H9 (cell line): ENCODE measurements around the gene RAB27B. TPM values are rescaled to one million over a fixed set of nuclear protein-coding genes. Genes with fewer than 3 reads are reported as not detected.

ENCODE experiments used
- DNase-seq: peaks from one replicate; pipeline ENCODE4 v3.0.0-alpha.2; 2017
- H2AFZ ChIP-seq: one replicate; pipeline ENCODE4 v1.6.1; 2013; ENCODE audit warnings: mild to moderate bottlenecking, low read length, control low read depth, moderate library complexity
- H2AK5ac ChIP-seq: 2 replicates; pipeline ENCODE4 v1.6.1; 2013; ENCODE audit warnings: low read length, control low read depth, mixed read lengths; ENCODE audit not compliant: insufficient read length
- H2BK120ac ChIP-seq: one replicate; pipeline ENCODE4 v1.6.1; 2013; ENCODE audit warnings: low read depth, mild to moderate bottlenecking, low read length, control low read depth, inconsistent platforms; ENCODE audit not compliant: poor library complexity, severe bottlenecking
- H2BK12ac ChIP-seq: 2 replicates; pipeline ENCODE4 v1.6.1; 2013; ENCODE audit warnings: low read length, control low read depth, mixed read lengths, low read depth; ENCODE audit not compliant: insufficient read length
- H2BK15ac ChIP-seq: 2 replicates; pipeline ENCODE4 v1.6.1; 2013; ENCODE audit warnings: low read depth, low read length, control low read depth
- H2BK20ac ChIP-seq: one replicate; pipeline ENCODE4 v1.6.1; 2013; ENCODE audit warnings: low read depth, mild to moderate bottlenecking, low read length, control low read depth, inconsistent platforms; ENCODE audit not compliant: poor library complexity, severe bottlenecking
- H2BK5ac ChIP-seq: 2 replicates; pipeline ENCODE4 v1.6.1; 2013; ENCODE audit warnings: low read length, control low read depth, mixed read lengths; ENCODE audit not compliant: insufficient read length
- H3K14ac ChIP-seq: 2 replicates; pipeline ENCODE4 v1.6.1; 2013; ENCODE audit warnings: low read length, control low read depth; ENCODE audit not compliant: insufficient read depth
- H3K18ac ChIP-seq: 2 replicates; pipeline ENCODE4 v1.6.1; 2013; ENCODE audit warnings: low read depth, mild to moderate bottlenecking, mixed read lengths, low read length, control low read depth; ENCODE audit not compliant: insufficient read length
- H3K23ac ChIP-seq: 2 replicates; pipeline ENCODE4 v1.6.1; 2013; ENCODE audit warnings: low read length, control low read depth, mixed read lengths, low read depth; ENCODE audit not compliant: insufficient read length
- H3K23me2 ChIP-seq: 2 replicates; pipeline ENCODE4 v1.6.1; 2013; ENCODE audit warnings: low read depth, mild to moderate bottlenecking, mixed read lengths, low read length, control low read depth; ENCODE audit not compliant: insufficient read length, poor library complexity, severe bottlenecking
- H3K27ac ChIP-seq: 2 replicates; pipeline ENCODE4 v1.5.1; 2013; ENCODE audit warnings: low read length, control low read depth, mixed read lengths, low read depth; ENCODE audit not compliant: insufficient read length
- H3K27me3 ChIP-seq: 2 replicates; pipeline ENCODE4 v1.6.1; 2013; ENCODE audit warnings: low read length, control low read depth, inconsistent platforms; ENCODE audit not compliant: insufficient read depth
- H3K4ac ChIP-seq: 2 replicates; pipeline ENCODE4 v1.6.1; 2013; ENCODE audit warnings: low read depth, mild to moderate bottlenecking, control low read depth, inconsistent platforms, low read length, moderate library complexity
- H3K4me1 ChIP-seq: 2 replicates; pipeline ENCODE4 v1.6.1; 2013; ENCODE audit warnings: low read length, control low read depth, inconsistent platforms; ENCODE audit not compliant: insufficient read depth
- H3K4me2 ChIP-seq: 2 replicates; pipeline ENCODE4 v1.6.1; 2013; ENCODE audit warnings: low read length, control low read depth, mixed read lengths; ENCODE audit not compliant: insufficient read length, insufficient read depth
- H3K56ac ChIP-seq: 2 replicates; pipeline ENCODE4 v1.6.1; 2013; ENCODE audit warnings: low read depth, mild to moderate bottlenecking, mixed read lengths, low read length, control low read depth; ENCODE audit not compliant: insufficient read length
- H3K79me1 ChIP-seq: 2 replicates; pipeline ENCODE4 v1.6.1; 2013; ENCODE audit warnings: low read depth, mild to moderate bottlenecking, moderate library complexity, low read length, control low read depth, inconsistent platforms; ENCODE audit not compliant: insufficient read depth, poor library complexity, severe bottlenecking
- H3K79me2 ChIP-seq: 2 replicates; pipeline ENCODE4 v1.6.1; 2013; ENCODE audit warnings: low read length, control low read depth, inconsistent platforms; ENCODE audit not compliant: insufficient read depth
- H3K9ac ChIP-seq: 2 replicates; pipeline ENCODE4 v1.6.1; 2013; ENCODE audit warnings: low read length, control low read depth, mixed read lengths; ENCODE audit not compliant: insufficient read length; ENCODE audit errors: extremely low read depth
- H3K9me3 ChIP-seq: one replicate; pipeline ENCODE4 v1.6.1; 2013; ENCODE audit warnings: low read depth, low read length, inconsistent platforms; ENCODE audit not compliant: control insufficient read depth
- H3T11ph ChIP-seq: one replicate; pipeline ENCODE4 v1.6.1; 2013; ENCODE audit warnings: mild to moderate bottlenecking, low read length, control low read depth, inconsistent platforms
- H4K20me1 ChIP-seq: one replicate; pipeline ENCODE4 v1.6.1; 2013; ENCODE audit not compliant: control insufficient read depth, insufficient read length, insufficient read depth
- H4K5ac ChIP-seq: 2 replicates; pipeline ENCODE4 v1.6.1; 2013; ENCODE audit warnings: low read depth, mild to moderate bottlenecking, mixed read lengths, low read length, control low read depth; ENCODE audit not compliant: insufficient read length
- H4K8ac ChIP-seq: replicated peaks from 2 replicates; pipeline ENCODE4 v1.6.1; 2013; ENCODE audit warnings: low read length, control low read depth, mixed read lengths, low read depth; ENCODE audit not compliant: insufficient read length
- H4K91ac ChIP-seq: 2 replicates; pipeline ENCODE4 v1.6.1; 2013; ENCODE audit warnings: low read depth, mild to moderate bottlenecking, moderate library complexity, mixed read lengths, low read length, control low read depth; ENCODE audit not compliant: insufficient read length
- H3K27ac Mint-ChIP-seq, 3 experiments: 2 replicates in 2 of 3; 3 replicates in 1 of 3; pipeline ENCODE4 v1.8.0; 2020 to 2021; ENCODE audit warnings: mixed read lengths in 3 of 3, mild to moderate bottlenecking in 1 of 3, moderate library complexity in 1 of 3
- H3K27me3 Mint-ChIP-seq: 2 replicates; pipeline ENCODE4 v1.8.0; 2021; ENCODE audit warnings: low read depth, mild to moderate bottlenecking, moderate library complexity, mixed read lengths
- H3K36me3 Mint-ChIP-seq, 3 experiments: 2 replicates in 2 of 3; 3 replicates in 1 of 3; pipeline ENCODE4 v1.8.0; 2020 to 2021; ENCODE audit warnings: low read depth in 3 of 3, mixed read lengths in 3 of 3; ENCODE audit not compliant: insufficient read depth in 1 of 3
- H3K4me1 Mint-ChIP-seq, 2 experiments: 2 replicates each; pipeline ENCODE4 v1.8.0; 2020; ENCODE audit warnings: mixed read lengths in 2 of 2
- H3K4me3 Mint-ChIP-seq, 2 experiments: 2 replicates in 1 of 2; 3 replicates in 1 of 2; pipeline ENCODE4 v1.8.0; 2020 to 2021; ENCODE audit warnings: mild to moderate bottlenecking in 2 of 2, mixed read lengths in 2 of 2, moderate library complexity in 1 of 2
- H3K9me3 Mint-ChIP-seq, 2 experiments: 2 replicates in 1 of 2; 3 replicates in 1 of 2; pipeline ENCODE4 v1.8.0; 2020; ENCODE audit warnings: mild to moderate bottlenecking in 2 of 2, mixed read lengths in 2 of 2, moderate library complexity in 1 of 2
- CTCF ChIP-seq: fragments of 200-600 bp; sonication (generic); conservative IDR thresholded peaks from 3 replicates; pipeline ENCODE4 v1.8.0; 2021; ENCODE audit warnings: antibody characterized with exemption, mild to moderate bottlenecking
- WGBS: extraction: QIAGEN DNeasy Blood & Tissue Kit; methylation state at CpG from one replicate; pipeline ENCODE4 v1.1.7; 2013; ENCODE audit warnings: missing lambda C conversion rate, low lambda C conversion rate, mixed read lengths; ENCODE audit not compliant: insufficient read length; ENCODE audit errors: extremely low coverage; 5-methylcytosine and 5-hydroxymethylcytosine counted together
- long read RNA-seq: library from polyadenylated mRNA; unstranded; transcript quantifications from one replicate; pipeline ENCODE4 v2.0.0, GENCODE V29; 2020
- total RNA-seq: library from RNA; stranded (reverse); gene quantifications from 2 replicates; pipeline ENCODE4 v1.2.1, GENCODE V29; 2021

Gene RAB27B
- 0.15 and 0.24 TPM in 2 replicates for total RNA-seq
- long read RNA-seq, full-length matches to known transcripts = 1 of 1 reads
- long read RNA-seq, partial matches to known transcripts = 0 of 1 reads
- long read RNA-seq, other reads (novel, unspliced or antisense) = 0 of 1 reads

GRCh38 chr18:54828281-54828881 is at the start of gene RAB27B:
TSS of gene RAB27B (plus strand) at chr18:54828477. CDS start at chr18:54877586, 49,109 bp downstream.
- no peak for TF ChIP-seq CTCF
- H2AFZ ChIP-seq = no peak within 1 kb of the TSS
- Mint-ChIP-seq H3K4me3 (peak within 1 kb of the TSS; percentile 72 to 86), H3K4me1 (peaks cover 12 to 15% of the 10 kb centered on the region in 2 experiments), H3K27me3 (peaks cover 18% of the 10 kb centered on the region), H3K36me3 (no peaks in the 10 kb centered on the region), H3K9me3 (no peaks in the 10 kb centered on the region; a peak in 2 of 5 replicates), H3K27ac (peak within 1 kb of the TSS in 1 of 3 experiments; percentile 78; a peak in 1 of 7 replicates)
- H2BK15ac ChIP-seq = no peak within 1 kb of the TSS
- no peak within 1 kb of the TSS for H3K56ac ChIP-seq
- no peak within 1 kb of the TSS for H3T11ph ChIP-seq
- H4K20me1 ChIP-seq = no peaks in the 10 kb centered on the region
- H3K14ac ChIP-seq = no peak within 1 kb of the TSS
- H3K18ac ChIP-seq = no peak within 1 kb of the TSS
- peak within 1 kb of the TSS; percentile 67 for H3K4me2 ChIP-seq
- H3K4ac ChIP-seq = no peak within 1 kb of the TSS
- H3K79me1 ChIP-seq = no peaks in the 10 kb centered on the region
- no peak within 1 kb of the TSS for H3K27ac ChIP-seq
- no peaks in the 10 kb centered on the region for H3K9me3 ChIP-seq
- H2BK12ac ChIP-seq = no peak within 1 kb of the TSS
- H4K5ac ChIP-seq = no peak within 1 kb of the TSS
- no peaks in the 10 kb centered on the region for H3K79me2 ChIP-seq
- H3K23me2 ChIP-seq = peaks cover 5% of the 10 kb centered on the region
- no peaks in the 10 kb centered on the region for H3K4me1 ChIP-seq
- H2BK120ac ChIP-seq = no peak within 1 kb of the TSS
- WGBS = no CpG with 5 or more reads among the region's 35 CpGs
- H2BK20ac ChIP-seq = no peak within 1 kb of the TSS
- no peak within 1 kb of the TSS for H4K91ac ChIP-seq
- no peak within 1 kb of the TSS for H3K9ac ChIP-seq
- peak; percentile 91 for DNase-seq
- no peak within 1 kb of the TSS for H2BK5ac ChIP-seq
- H3K27me3 ChIP-seq = no peaks in the 10 kb centered on the region
- H3K23ac ChIP-seq = no peak within 1 kb of the TSS
- no peak within 1 kb of the TSS for H2AK5ac ChIP-seq
- H4K8ac ChIP-seq = no peak within 1 kb of the TSS
